HFFc6 (cell line): ENCODE results near the gene HCLS1. TPM values are rescaled to one million over a fixed set of nuclear protein-coding genes. Genes with fewer than 3 reads are reported as not detected.
"Not testable (repeated sequence)": the region's sequence is repeated elsewhere in the genome, so short reads cannot be mapped to it uniquely, and the experiment has no call there.

ENCODE experiments used
- DNase-seq: peaks from one replicate; pipeline ENCODE4 v3.0.0-alpha.2; 2018
- H3K27ac Mint-ChIP-seq: 2 replicates; pipeline ENCODE4 v1.8.0; 2020; ENCODE audit warnings: mild to moderate bottlenecking, mixed read lengths
- H3K27me3 Mint-ChIP-seq: 2 replicates; pipeline ENCODE4 v1.8.0; 2021; ENCODE audit warnings: mild to moderate bottlenecking, moderate library complexity, mixed read lengths; ENCODE audit not compliant: insufficient read depth
- H3K36me3 Mint-ChIP-seq: 2 replicates; pipeline ENCODE4 v1.8.0; 2021; ENCODE audit warnings: low read depth, mixed read lengths
- H3K4me1 Mint-ChIP-seq: 2 replicates; pipeline ENCODE4 v1.8.0; 2020; ENCODE audit warnings: low read depth, mixed read lengths
- H3K4me3 Mint-ChIP-seq: 2 replicates; pipeline ENCODE4 v1.8.0; 2020; ENCODE audit warnings: mild to moderate bottlenecking, moderate library complexity, mixed read lengths
- H3K9me3 Mint-ChIP-seq: 2 replicates; pipeline ENCODE4 v1.8.0; 2020; ENCODE audit warnings: mild to moderate bottlenecking, mixed read lengths
- CTCF ChIP-seq: fragments of 200-600 bp; sonication (generic); IDR thresholded peaks from 2 replicates; pipeline ENCODE4 v1.5.0; 2021; ENCODE audit warnings: antibody characterized with exemption, mild to moderate bottlenecking
- total RNA-seq, 6 experiments: library from RNA; stranded (reverse); fragmentation: NEBNext Ultra II Directional; extraction: Animal tissue kit (Norgen Biotek cat#: 25700); gene quantifications; 2 replicates in 1 of 6; 3 replicates in 5 of 6; pipeline ENCODE4 v1.2.3, GENCODE V29; 2021

Gene HCLS1
- total RNA-seq, 6 experiments from 2014 or later, result 0.47 to 6.6 (median 5.3) TPM

DNA sequence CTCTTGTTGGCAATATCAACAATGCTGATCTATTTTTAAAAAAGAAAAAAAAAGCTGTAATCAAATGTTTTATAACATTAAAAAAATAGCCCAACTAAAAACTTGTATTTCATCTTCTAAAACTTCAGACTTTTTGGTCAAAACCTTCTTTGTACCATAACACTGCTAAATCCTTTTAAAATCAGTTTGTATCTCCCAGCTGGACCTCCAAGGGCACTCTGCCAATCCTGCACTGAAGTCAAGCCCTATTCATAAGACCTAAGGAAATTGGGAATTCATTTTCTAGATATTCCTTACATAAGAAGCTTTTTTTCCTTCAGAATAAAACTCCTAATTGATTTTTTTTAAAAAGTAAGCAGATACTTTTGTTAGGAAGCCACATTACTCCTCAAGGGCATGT, 38.2 kb upstream of the HCLS1 start:
- TF ChIP-seq CTCF, result no peak
- DNase-seq, result no peak
- H3K4me1 Mint-ChIP-seq, result no peaks in the 10 kb centered on the region
- peaks cover 2% of the 10 kb centered on the region for H3K36me3 Mint-ChIP-seq
- H3K27ac Mint-ChIP-seq, result no peak overlapping the region
- H3K27me3 Mint-ChIP-seq, result no peaks in the 10 kb centered on the region
- H3K9me3 Mint-ChIP-seq, result no peaks in the 10 kb centered on the region
- no peak overlapping the region for H3K4me3 Mint-ChIP-seq

- Mint-ChIP-seq H3K9me3 (no peaks in the 10 kb centered on the region), H3K4me1 (no peaks in the 10 kb centered on the region), H3K27me3 (no peaks in the 10 kb centered on the region), H3K4me3 (no peak overlapping the region), H3K27ac (no peak overlapping the region), H3K36me3 (no peaks in the 10 kb centered on the region; the same call in none of the 2 replicates)
- DNase-seq, result no peak
- TF ChIP-seq CTCF, result no peak
Observed at GRCh38 chr3:121698476-121698875, 37.8 kb upstream of the HCLS1 start.

DNA sequence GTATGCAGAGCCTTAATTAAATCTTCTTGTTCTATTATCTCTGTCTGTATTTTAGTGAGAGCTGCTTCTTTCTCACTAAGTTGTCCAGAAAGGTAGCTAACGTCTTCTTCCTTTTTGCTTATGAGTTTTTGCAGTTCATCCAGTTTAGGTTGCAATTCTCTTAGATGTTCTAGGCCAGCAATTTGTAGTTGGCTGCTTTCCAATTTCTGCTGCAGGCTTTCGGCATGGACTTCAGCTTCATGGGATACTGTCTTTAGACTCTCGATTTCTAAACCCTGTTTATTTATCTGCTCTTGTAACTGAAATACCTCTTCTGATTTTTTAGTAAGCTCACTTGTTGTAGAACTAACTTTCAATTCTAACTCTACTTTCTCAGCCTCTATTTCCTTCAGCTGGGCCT, 35.5 kb upstream of the HCLS1 start:
- peaks cover 18% of the 10 kb centered on the region for H3K36me3 Mint-ChIP-seq
- H3K27me3 Mint-ChIP-seq, result no peaks in the 10 kb centered on the region
- H3K4me3 Mint-ChIP-seq, result no peak overlapping the region
- TF ChIP-seq CTCF, result no peak
- H3K9me3 Mint-ChIP-seq, result no peaks in the 10 kb centered on the region
- H3K4me1 Mint-ChIP-seq, result no peaks in the 10 kb centered on the region
- no peak overlapping the region for H3K27ac Mint-ChIP-seq
- DNase-seq, result no peak

DNA sequence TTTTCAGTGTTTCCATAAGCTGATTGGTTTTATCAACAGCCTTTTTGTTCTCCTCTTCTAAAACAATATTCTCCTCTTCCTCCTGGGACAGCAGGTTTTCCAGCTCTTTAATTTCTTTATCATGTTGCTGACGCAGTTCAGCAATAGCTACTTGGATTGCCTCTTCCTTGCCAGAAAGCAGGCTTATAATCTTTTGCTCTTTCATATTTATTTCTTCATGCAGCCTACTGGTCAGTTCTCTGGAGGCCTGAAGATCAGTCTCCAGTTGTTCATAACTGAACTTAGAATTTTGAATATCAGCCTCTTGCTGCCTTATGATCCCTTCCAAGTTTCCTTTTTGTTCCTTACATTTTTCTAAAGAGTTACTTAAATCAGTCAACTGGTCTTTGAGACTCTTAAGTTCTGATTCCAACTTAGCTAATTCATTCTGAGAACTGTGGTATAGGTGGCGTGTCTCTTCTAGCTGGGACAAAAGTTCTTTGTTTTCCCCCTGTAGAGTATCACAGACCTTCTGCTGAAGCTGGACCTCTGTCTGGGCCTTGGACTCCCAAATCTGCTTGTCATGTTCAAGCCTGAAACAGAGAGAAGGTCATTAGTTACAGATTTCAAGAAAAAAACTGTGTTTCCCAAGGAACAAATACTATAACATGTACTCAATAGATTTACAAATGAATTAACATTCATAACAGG, 31.5 kb upstream of the HCLS1 start:
- no peak for TF ChIP-seq CTCF
- Mint-ChIP-seq H3K27ac (no peak overlapping the region), H3K9me3 (no peaks in the 10 kb centered on the region), H3K4me1 (no peaks in the 10 kb centered on the region), H3K27me3 (no peaks in the 10 kb centered on the region), H3K4me3 (no peak overlapping the region), H3K36me3 (peaks cover 30% of the 10 kb centered on the region)
- no peak for DNase-seq

GRCh38 chr3:121690777-121691405, 30.2 kb upstream of the HCLS1 start:
- no peak overlapping the region for H3K4me3 Mint-ChIP-seq
- no peaks in the 10 kb centered on the region for H3K9me3 Mint-ChIP-seq
- peaks cover 41% of the 10 kb centered on the region for H3K36me3 Mint-ChIP-seq
- no peak for DNase-seq
- TF ChIP-seq CTCF, result no peak
- no peak overlapping the region for H3K27ac Mint-ChIP-seq
- no peaks in the 10 kb centered on the region for H3K4me1 Mint-ChIP-seq
- H3K27me3 Mint-ChIP-seq, result no peaks in the 10 kb centered on the region

DNA sequence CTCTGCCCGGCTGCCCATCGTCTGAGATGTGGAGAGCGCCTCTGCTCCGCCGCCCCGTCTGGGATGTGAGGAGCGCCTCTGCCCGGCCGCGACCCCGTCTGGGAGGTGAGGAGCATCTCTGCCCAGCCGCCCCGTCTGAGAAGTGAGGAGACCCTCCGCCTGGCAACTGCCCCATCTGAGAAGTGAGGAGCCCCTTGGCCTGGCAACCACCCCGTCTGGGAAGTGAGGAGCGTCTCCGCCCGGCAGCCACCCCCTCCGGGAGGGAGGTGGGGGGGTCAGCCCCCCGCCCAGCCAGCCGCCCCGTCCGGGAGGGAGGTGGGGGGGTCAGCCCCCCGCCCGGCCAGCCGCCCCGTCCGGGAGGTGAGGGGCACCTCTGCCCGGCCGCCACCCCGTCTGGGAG, 28.0 kb upstream of the HCLS1 start:
- not testable (repeated sequence) for DNase-seq, H3K4me1 Mint-ChIP-seq, H3K4me3 Mint-ChIP-seq, H3K27me3 Mint-ChIP-seq, H3K27ac Mint-ChIP-seq
- Mint-ChIP-seq H3K36me3 (peaks cover 55% of the 10 kb centered on the region), H3K9me3 (peaks cover 13% of the 10 kb centered on the region)
